Renal cortex interstitium (tissue), 11 donors: ENCODE data around the gene UBA3. TPM values are rescaled to one million over a fixed set of nuclear protein-coding genes. Genes with fewer than 3 reads are reported as not detected.

ENCODE experiments used
- DNase-seq, 11 donors: peaks; one replicate each; pipeline ENCODE4 v3.0.0-alpha.2; 2013; ENCODE audit warnings: low read depth in 9 of 11, low spot score in 4 of 11; ENCODE audit errors: extremely low read depth in 1 of 11
- polyA plus RNA-seq, 3 donors: library from polyadenylated mRNA; unstranded; fragments of 120-200 nt; gene quantifications; one replicate each; pipeline ENCODE4 v1.2.1, GENCODE V29; 2013; ENCODE audit not compliant: insufficient read length in 3 of 3

The UBA3 gene
- polyA plus RNA-seq, 3 donors: 67.2 to 78.5 (median 76.8) TPM

- no peak for DNase-seq
These were observed 46.7 kb downstream of the UBA3 start for GRCh38 chr3:69033470-69033869.

- DNase-seq: no peak
These were observed 47.4 kb downstream of the UBA3 start for GRCh38 chr3:69032737-69033136.

- no peak for DNase-seq
These were observed 48.0 kb downstream of the UBA3 start for GRCh38 chr3:69032142-69032541.

- no peak for DNase-seq
These were observed 48.5 kb downstream of the UBA3 start for GRCh38 chr3:69031635-69032034.

- no peak for DNase-seq
These were observed 59.3 kb downstream of the UBA3 start for GRCh38 chr3:69020857-69021256.

- no peak for DNase-seq
These were observed 59.7 kb downstream of the UBA3 start for GRCh38 chr3:69020424-69020823.

GRCh38 chr3:69016901-69017300 is 63.3 kb downstream of the UBA3 start:
- DNase-seq: no peak

GRCh38 chr3:69016102-69016501 is 64.1 kb downstream of the UBA3 start:
- no peak for DNase-seq

GRCh38 chr3:69014022-69014580 is 66.1 kb downstream of the UBA3 start:
- no peak for DNase-seq

GRCh38 chr3:69013253-69014021 is 66.7 kb downstream of the UBA3 start, which contains the start of gene EOGT:
Gene EOGT, minus strand, starts transcription at chr3:69013684. Its CDS starts 3,838 bp downstream, at chr3:69009846.
- peak; percentile 56 to 80 (median 71) for DNase-seq

- peak in 10 of 11 donors; percentile 10 to 40 (median 22) for DNase-seq
These were observed 67.3 kb downstream of the UBA3 start for GRCh38 chr3:69012800-69013252.

- peak in 8 of 11 donors; percentile 21 to 43 (median 30) for DNase-seq
These were observed 67.9 kb downstream of the UBA3 start for GRCh38 chr3:69012100-69012799.

GRCh38 chr3:69011096-69011730 is 69.0 kb downstream of the UBA3 start:
- DNase-seq: no peak

- DNase-seq: no peak
These were observed 70.4 kb downstream of the UBA3 start for GRCh38 chr3:69009559-69010410.

- DNase-seq: no peak
These were observed 71.2 kb downstream of the UBA3 start for GRCh38 chr3:69008980-69009379.

GRCh38 chr3:69005791-69006482 is 74.2 kb downstream of the UBA3 start:
- no peak for DNase-seq

GRCh38 chr3:69005071-69005790 is 74.9 kb downstream of the UBA3 start:
- no peak for DNase-seq
